ENCODE results near the gene AADAC.

DNA sequence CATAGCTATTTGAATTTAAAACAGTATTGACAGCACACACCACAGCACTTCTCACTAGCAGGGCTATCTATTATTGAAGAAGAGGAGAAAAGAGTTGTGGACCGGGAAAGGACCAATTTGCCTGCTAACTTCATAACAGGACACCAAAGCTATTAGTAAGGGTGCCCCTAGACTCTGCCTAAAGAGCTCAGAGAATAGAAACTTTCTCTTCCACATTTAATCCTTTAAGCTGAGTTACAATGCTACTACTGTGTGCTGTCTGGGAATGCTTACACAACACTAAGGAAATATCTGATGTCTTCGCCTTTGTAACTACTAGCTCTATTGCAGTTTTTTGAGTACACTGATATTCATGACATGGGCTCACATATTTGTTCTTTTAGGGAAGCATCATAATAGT is 13.5 kb upstream of the AADAC start:
- TF ChIP-seq CTCF (IDR thresholded peaks at IDR 0.05; ENCODE audit: borderline replicate concordance, extremely low read depth, low read length, poor library complexity, severe bottlenecking) (no peak), EZH2 (IDR thresholded peaks at IDR 0.05; ENCODE audit: borderline replicate concordance, low read depth, low read length, severe bottlenecking) (no peak)

All from DND-41 (cell line).